Measurements from ENCODE around the gene PDGFA. TPM values are rescaled to one million over a fixed set of nuclear protein-coding genes. Genes with fewer than 3 reads are reported as not detected.

Gene PDGFA
- total RNA-seq, 4 donors from 2014 or later = 16.2 to 41.6 (median 22.0) TPM

- Histone ChIP-seq H3K27ac (no peak overlapping the region), H3K4me1 (peaks cover 20% of the 10 kb centered on the region), H3K36me3 (peaks cover 18% of the 10 kb centered on the region), H3K9me3 (no peaks in the 10 kb centered on the region), H3K4me3 (no peak overlapping the region), H3K27me3 (no peaks in the 10 kb centered on the region)
- no peak for TF ChIP-seq CTCF (IDR thresholded peaks at IDR 0.05)
- WGBS = 90% methylated on average over 11 of the region's 15 CpGs
- DNase-seq (ENCODE audit: low spot score in 2 of 2) = peak in 1 of 2 donors; percentile 54
Measured at GRCh38 chr7:506921-507622, 12.6 kb downstream of the PDGFA start.

GRCh38 chr7:506391-506831 is 13.2 kb downstream of the PDGFA start:
- Histone ChIP-seq H3K27me3 (no peaks in the 10 kb centered on the region), H3K36me3 (peaks cover 24% of the 10 kb centered on the region), H3K27ac (no peak overlapping the region), H3K4me3 (no peak overlapping the region), H3K4me1 (peaks cover 13% of the 10 kb centered on the region), H3K9me3 (no peaks in the 10 kb centered on the region)
- peak in 1 of 2 donors; percentile 60 for DNase-seq (ENCODE audit: low spot score in 2 of 2)
- TF ChIP-seq POLR2A (IDR thresholded peaks at IDR 0.05) = no peak
- no peak for TF ChIP-seq EP300 (IDR thresholded peaks at IDR 0.05)
- WGBS = 98% methylated on average over 8 of the region's 11 CpGs

GRCh38 chr7:505171-505570 is 14.5 kb downstream of the PDGFA start:
- H3K9me3 ChIP-seq = no peaks in the 10 kb centered on the region
- peaks cover 33% of the 10 kb centered on the region for H3K36me3 ChIP-seq
- no peak for TF ChIP-seq POLR2A (IDR thresholded peaks at IDR 0.05)
- no peak for TF ChIP-seq POLR2AphosphoS5 (IDR thresholded peaks at IDR 0.05)
- no peak for TF ChIP-seq CTCF (IDR thresholded peaks at IDR 0.05)
- no peak for TF ChIP-seq EP300 (IDR thresholded peaks at IDR 0.05)
- peak in 1 of 2 donors; percentile 56 for DNase-seq (ENCODE audit: low spot score in 2 of 2)
- no peaks in the 10 kb centered on the region for H3K27me3 ChIP-seq
- peaks cover 11% of the 10 kb centered on the region for H3K4me1 ChIP-seq
- no peak overlapping the region for H3K4me3 ChIP-seq
- H3K27ac ChIP-seq = no peak overlapping the region
- WGBS = 83% methylated on average over 16 of the region's 16 CpGs

- DNase-seq (ENCODE audit: low spot score in 2 of 2) = peak in 1 of 2 donors; percentile 56
- Histone ChIP-seq H3K9me3 (no peaks in the 10 kb centered on the region), H3K4me1 (peaks cover 11% of the 10 kb centered on the region), H3K36me3 (peaks cover 33% of the 10 kb centered on the region), H3K27me3 (no peaks in the 10 kb centered on the region), H3K4me3 (no peak overlapping the region), H3K27ac (no peak overlapping the region)
- no peak for TF ChIP-seq POLR2A (IDR thresholded peaks at IDR 0.05)
- no peak for TF ChIP-seq POLR2AphosphoS5 (IDR thresholded peaks at IDR 0.05)
- no peak for TF ChIP-seq EP300 (IDR thresholded peaks at IDR 0.05)
- no peak for TF ChIP-seq CTCF (IDR thresholded peaks at IDR 0.05)
- 83% methylated on average over 8 of the region's 34 CpGs for WGBS
Measured at GRCh38 chr7:504221-505111, 15.2 kb downstream of the PDGFA start.

- H3K36me3 ChIP-seq = peaks cover 37% of the 10 kb centered on the region
- DNase-seq (ENCODE audit: low spot score in 2 of 2) = peak in 1 of 2 donors; percentile 62
- no peaks in the 10 kb centered on the region for H3K9me3 ChIP-seq
- H3K27me3 ChIP-seq = no peaks in the 10 kb centered on the region
- no peak overlapping the region for H3K4me3 ChIP-seq
- 59% methylated on average over 8 of the region's 20 CpGs for WGBS
- no peak overlapping the region for H3K27ac ChIP-seq
- TF ChIP-seq POLR2A (IDR thresholded peaks at IDR 0.05) = no peak
- TF ChIP-seq POLR2AphosphoS5 (IDR thresholded peaks at IDR 0.05) = no peak
- TF ChIP-seq CTCF (IDR thresholded peaks at IDR 0.05) = no peak
- no peak for TF ChIP-seq EP300 (IDR thresholded peaks at IDR 0.05)
- peaks cover 11% of the 10 kb centered on the region for H3K4me1 ChIP-seq
Measured at GRCh38 chr7:503575-504111, 16.0 kb downstream of the PDGFA start.
